MM.1S (cell line): Measurements from ENCODE around the gene RAB12.

Experiments
- DNase-seq: peaks from one replicate; pipeline ENCODE4 v3.0.0-alpha.2; 2015
- H2AFZ ChIP-seq: fragments of 300-600 bp; sonication (generic); 2 replicates; pipeline ENCODE4 v1.6.0; 2016; ENCODE audit warnings: antibody characterized with exemption, low read length
- H3F3A ChIP-seq: fragments of 300-600 bp; sonication (generic); 2 replicates; pipeline ENCODE4 v1.6.1; 2016; ENCODE audit warnings: mild to moderate bottlenecking, antibody characterized with exemption, low read length, moderate library complexity, mixed read lengths; ENCODE audit not compliant: insufficient read depth
- H3K27ac ChIP-seq: fragments of 300-600 bp; sonication (generic); 2 replicates; pipeline ENCODE4 v1.5.1; 2016; ENCODE audit warnings: mild to moderate bottlenecking, low read length
- H3K27me3 ChIP-seq: fragments of 300-600 bp; sonication (generic); replicated peaks from 2 replicates; pipeline ENCODE4 v1.6.0; 2016; ENCODE audit warnings: low read length; ENCODE audit not compliant: insufficient read depth
- H3K36me3 ChIP-seq: fragments of 300-600 bp; sonication (generic); replicated peaks from 2 replicates; pipeline ENCODE4 v1.6.1; 2016; ENCODE audit warnings: mild to moderate bottlenecking, low read length, mixed read lengths; ENCODE audit not compliant: insufficient read depth
- H3K4me1 ChIP-seq: fragments of 300-600 bp; sonication (generic); 2 replicates; pipeline ENCODE4 v1.6.1; 2016; ENCODE audit warnings: low read length, mixed read lengths
- H3K4me2 ChIP-seq: fragments of 300-600 bp; sonication (generic); 2 replicates; pipeline ENCODE4 v1.6.0; 2016; ENCODE audit warnings: low read depth, low read length
- H3K4me3 ChIP-seq: fragments of 300-600 bp; sonication (generic); 2 replicates; pipeline ENCODE4 v1.5.1; 2016; ENCODE audit warnings: low read length, mixed read lengths
- H3K79me2 ChIP-seq: fragments of 300-600 bp; sonication (generic); 2 replicates; pipeline ENCODE4 v1.6.1; 2016; ENCODE audit warnings: mixed run types, low read length, mixed read lengths
- H3K9ac ChIP-seq: fragments of 300-600 bp; sonication (generic); 2 replicates; pipeline ENCODE4 v1.6.1; 2016; ENCODE audit warnings: low read length, mixed read lengths
- H3K9me2 ChIP-seq: fragments of 300-600 bp; sonication (generic); replicated peaks from 2 replicates; pipeline ENCODE4 v1.6.1; 2016; ENCODE audit warnings: mild to moderate bottlenecking, low read length, mixed read lengths; ENCODE audit not compliant: insufficient read depth
- H3K9me3 ChIP-seq: fragments of 300-600 bp; sonication (generic); replicated peaks from 2 replicates; pipeline ENCODE4 v1.6.1; 2016; ENCODE audit warnings: mild to moderate bottlenecking, low read length, mixed read lengths; ENCODE audit not compliant: insufficient read depth
- H4K20me1 ChIP-seq: fragments of 300-600 bp; sonication (generic); 2 replicates; pipeline ENCODE4 v1.6.1; 2016; ENCODE audit warnings: mild to moderate bottlenecking, low read length, moderate library complexity, mixed read lengths; ENCODE audit not compliant: insufficient read depth
- EZH2 ChIP-seq: fragments of 300-600 bp; sonication (generic); optimal IDR thresholded peaks from 2 replicates; pipeline ENCODE3; 2017; ENCODE audit warnings: low read depth, mild to moderate bottlenecking, antibody characterized with exemption, low read length, mixed read lengths
- EZH2phosphoT487 ChIP-seq: fragments of 300-600 bp; sonication (generic); IDR thresholded peaks from 2 replicates; pipeline ENCODE4 v1.6.1; 2018; ENCODE audit warnings: antibody characterized with exemption, low read length
- TF ChIP-seq, protein P1 (sequence below): fragments of 300-600 bp; sonication (generic); IDR thresholded peaks from 2 replicates; pipeline ENCODE4 v1.5.1; 2016; ENCODE audit warnings: antibody characterized with exemption, low read length, mixed read lengths

The RAB12 gene

DNA sequence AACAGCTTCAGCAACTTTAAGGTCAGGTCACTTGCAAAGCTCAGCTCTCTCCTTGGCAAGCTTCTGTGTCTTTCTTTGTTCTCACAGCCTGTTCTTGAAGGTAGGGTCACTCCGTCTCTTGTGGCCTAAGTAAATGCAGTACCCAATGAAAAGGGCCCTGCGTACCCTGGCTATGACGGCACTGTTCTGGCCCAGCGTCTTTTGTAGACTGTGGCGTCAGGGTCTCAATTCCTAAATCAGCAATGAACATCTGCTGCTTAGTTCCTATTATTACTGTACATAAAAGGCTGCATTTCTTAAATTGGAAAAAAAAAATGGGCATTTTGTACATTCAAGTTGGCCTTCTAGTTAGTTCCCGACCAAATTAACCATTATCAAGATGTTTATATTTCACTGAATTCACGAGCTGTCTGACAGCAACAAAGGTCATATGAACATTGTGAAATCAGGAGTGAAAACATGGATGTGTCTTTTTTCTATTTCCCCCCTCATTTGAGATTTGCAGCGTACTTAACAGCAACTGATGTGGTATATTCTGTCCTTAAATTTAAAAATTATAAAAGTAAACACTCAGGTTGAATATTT is 79.1 kb downstream of the RAB12 start:
- no peak for DNase-seq
- no peaks in the 10 kb centered on the region for H3K36me3 ChIP-seq
- no peaks in the 10 kb centered on the region for H3K27me3 ChIP-seq
- no peak overlapping the region for H3K9ac ChIP-seq
- no peaks in the 10 kb centered on the region for H3K9me3 ChIP-seq
- H3K4me1 ChIP-seq = no peaks in the 10 kb centered on the region
- no peaks in the 10 kb centered on the region for H3K79me2 ChIP-seq
- H2AFZ ChIP-seq = no peak overlapping the region
- H3K4me2 ChIP-seq = no peak overlapping the region
- no peak overlapping the region for H3K4me3 ChIP-seq
- no peaks in the 10 kb centered on the region for H3K9me2 ChIP-seq
- no peaks in the 10 kb centered on the region for H4K20me1 ChIP-seq
- no peaks in the 10 kb centered on the region for H3F3A ChIP-seq
- H3K27ac ChIP-seq = no peak overlapping the region
- TF ChIP-seq EZH2 = no peak
- TF ChIP-seq EZH2phosphoT487 = no peak
- TF ChIP-seq, protein P1, sequence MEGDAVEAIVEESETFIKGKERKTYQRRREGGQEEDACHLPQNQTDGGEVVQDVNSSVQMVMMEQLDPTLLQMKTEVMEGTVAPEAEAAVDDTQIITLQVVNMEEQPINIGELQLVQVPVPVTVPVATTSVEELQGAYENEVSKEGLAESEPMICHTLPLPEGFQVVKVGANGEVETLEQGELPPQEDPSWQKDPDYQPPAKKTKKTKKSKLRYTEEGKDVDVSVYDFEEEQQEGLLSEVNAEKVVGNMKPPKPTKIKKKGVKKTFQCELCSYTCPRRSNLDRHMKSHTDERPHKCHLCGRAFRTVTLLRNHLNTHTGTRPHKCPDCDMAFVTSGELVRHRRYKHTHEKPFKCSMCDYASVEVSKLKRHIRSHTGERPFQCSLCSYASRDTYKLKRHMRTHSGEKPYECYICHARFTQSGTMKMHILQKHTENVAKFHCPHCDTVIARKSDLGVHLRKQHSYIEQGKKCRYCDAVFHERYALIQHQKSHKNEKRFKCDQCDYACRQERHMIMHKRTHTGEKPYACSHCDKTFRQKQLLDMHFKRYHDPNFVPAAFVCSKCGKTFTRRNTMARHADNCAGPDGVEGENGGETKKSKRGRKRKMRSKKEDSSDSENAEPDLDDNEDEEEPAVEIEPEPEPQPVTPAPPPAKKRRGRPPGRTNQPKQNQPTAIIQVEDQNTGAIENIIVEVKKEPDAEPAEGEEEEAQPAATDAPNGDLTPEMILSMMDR = no peak

- Histone ChIP-seq H2AFZ (no peak overlapping the region), H3K27ac (no peak overlapping the region), H4K20me1 (no peaks in the 10 kb centered on the region), H3F3A (no peaks in the 10 kb centered on the region), H3K9me2 (no peaks in the 10 kb centered on the region), H3K36me3 (no peaks in the 10 kb centered on the region), H3K9ac (no peak overlapping the region), H3K4me1 (no peaks in the 10 kb centered on the region), H3K79me2 (no peaks in the 10 kb centered on the region), H3K9me3 (no peaks in the 10 kb centered on the region), H3K27me3 (no peaks in the 10 kb centered on the region), H3K4me3 (no peak overlapping the region), H3K4me2 (no peak overlapping the region)
- no peak for DNase-seq
- TF ChIP-seq EZH2 = no peak
- TF ChIP-seq, protein P1 = no peak
- TF ChIP-seq EZH2phosphoT487 = no peak
Observed at GRCh38 chr18:8688816-8689215, 79.6 kb downstream of the RAB12 start.
